Astrocyte of the hippocampus (primary cell): ENCODE data around the gene PWWP2B.

Experiments
- DNase-seq: peaks from one replicate; pipeline ENCODE4 v3.0.0; 2011; ENCODE audit warnings: low read depth, low spot score

Gene PWWP2B

DNA sequence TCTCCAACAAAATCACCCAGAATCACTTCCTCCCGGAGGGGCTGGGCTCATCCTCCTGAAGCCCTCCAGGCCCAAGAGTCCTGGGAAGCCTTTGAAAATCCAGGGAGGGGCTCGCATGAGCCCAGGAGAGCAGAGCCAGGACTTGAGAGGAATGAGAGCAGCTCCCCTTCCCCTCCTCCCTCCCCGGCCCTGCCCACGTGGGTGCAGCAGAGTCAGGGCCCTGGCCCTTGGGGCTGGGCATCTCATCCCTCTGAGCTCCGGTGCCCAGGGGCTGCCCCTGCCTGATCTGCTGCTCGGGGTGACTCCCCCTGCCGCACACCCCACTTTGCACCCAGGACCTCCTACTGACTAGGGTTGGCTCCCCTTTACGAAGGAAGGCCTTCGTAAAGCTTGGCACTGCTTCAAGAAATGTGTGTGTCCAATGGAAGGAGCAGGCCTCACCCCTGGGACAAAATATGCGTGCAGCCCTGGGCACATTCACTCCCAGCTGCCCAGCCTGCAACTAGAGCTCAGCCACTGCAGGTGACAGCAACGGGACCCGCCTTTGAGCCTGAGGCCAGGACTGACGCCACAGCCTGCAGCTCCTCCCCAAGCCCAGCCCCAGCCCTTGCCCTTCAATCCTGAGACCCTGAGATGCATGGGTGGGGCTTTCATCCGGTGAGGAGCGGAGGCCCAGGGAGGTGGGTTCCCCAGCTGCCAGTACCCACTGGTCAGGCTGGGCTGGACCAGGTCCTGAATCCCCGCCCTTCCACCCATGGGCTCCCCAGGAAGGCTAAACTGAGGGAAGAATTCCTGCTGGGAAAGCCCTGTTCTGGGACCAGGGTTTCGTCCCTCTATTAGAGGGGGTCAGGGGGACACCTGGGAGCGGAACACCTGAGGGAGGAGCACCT lies 21.8 kb downstream of the PWWP2B start:
- DNase-seq: peak; percentile 11

DNA sequence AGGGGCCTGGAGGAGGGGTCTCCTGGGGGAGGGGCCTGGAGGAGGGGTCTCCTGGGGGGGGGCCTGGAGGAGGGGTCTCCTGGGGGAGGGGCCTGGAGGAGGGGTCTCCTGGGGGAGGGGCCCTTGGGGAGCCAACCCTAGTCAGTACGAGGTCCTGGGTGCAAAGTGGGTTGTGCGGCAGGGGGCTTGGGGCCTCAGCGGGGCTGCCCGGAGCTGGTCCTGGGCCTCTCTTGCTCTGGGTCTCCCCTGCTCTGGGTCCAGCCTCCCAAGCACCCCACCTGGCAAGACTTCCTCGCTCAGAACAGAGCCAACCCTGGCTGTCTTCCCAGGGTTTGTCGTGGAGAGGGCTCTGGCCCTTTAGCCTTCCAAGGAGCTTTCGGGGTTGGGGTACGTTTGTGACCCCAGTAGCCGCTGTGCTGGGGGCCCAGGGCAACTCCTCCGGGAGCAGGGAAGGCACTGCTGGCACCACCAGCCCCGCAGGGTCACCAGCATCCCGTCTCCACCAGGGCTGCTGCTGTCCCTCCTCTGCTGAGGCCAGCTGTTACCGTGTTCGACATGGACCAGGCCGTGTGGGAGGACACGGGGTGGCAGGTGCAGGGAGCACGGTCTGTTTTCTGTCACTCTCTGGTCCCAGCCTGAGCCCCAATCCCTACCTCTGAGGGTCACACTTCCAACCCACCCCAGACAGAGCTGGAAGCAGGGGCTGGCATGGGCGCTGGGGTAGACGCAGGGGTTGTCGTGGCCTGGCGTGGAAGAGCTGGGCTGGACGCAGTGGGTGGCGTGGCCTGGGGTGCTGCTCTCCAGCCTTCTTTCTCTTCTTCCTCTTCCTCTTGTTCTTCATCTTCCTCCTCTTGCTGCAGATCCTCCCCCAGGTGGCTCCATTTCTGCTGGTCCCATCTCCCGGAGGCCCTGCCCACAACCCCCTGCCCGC lies 22.8 kb downstream of the PWWP2B start:
- DNase-seq: no peak

DNA sequence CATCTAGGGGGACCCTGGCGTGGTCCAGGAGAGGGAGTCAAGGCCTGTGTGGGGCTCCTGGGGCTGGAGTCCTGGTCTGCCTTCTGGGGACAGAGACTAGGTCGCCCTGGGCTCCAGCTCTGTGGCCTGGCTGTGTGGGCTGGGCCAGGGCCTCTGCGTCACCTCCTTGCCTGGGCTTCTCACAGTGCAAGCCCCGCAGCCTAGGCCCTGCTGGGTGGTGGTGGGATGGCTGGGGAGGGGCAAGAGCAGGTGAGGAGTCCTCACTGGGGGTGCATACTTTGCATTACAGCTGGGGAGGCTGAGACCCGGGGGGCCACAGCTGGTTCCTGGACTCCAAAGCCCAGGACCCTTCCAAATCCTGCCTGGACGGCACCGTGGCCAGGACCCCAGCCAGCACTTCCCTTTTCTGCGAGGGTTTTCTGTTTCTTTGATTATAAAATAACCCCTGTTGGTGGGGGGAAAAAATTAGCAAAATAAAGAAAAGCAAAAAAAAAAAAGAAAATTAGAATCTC lies 23.5 kb downstream of the PWWP2B start:
- no peak for DNase-seq

DNA sequence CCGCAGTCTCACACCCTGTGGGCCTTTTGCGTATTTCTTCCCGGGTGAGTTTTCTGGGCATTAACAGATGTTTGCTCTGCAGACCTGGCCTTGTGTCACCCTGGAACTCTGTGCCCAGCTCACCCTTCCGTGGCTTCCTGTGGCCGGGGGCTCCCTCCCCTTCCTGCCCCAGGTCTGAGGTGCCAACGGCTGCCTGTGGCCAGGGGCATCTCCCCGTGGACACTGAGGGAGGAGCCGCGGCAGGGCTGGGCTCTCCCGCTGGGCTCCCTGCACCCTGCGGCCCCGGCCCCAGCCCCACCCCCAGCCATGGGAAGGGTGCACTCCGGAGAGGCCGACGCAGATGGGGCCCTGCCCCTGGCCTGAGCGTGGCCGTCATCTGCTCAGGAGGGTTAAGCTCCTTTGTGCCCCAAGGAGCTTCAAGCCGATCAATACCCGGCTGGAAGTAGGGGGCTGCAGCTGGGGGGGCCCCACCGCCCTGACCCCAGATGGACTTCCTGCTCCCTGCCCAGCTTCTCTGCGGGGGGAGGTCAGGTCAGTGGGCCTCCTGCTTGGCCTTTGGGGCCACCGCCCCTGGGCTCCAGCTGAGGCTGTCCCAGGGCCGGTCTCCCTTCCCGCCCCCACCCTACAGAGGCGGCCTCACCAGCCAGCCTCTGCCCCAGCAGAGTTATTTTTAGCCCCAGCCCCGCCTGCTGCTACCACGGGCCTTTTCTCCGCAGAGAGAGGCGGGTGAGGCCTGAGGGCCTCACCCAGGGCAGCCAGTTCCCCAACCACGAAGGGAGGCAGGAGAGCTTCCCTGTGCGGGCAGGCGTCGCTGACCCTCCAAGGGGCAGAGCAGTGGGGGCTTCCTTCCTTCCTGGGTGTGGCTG lies 24.2 kb downstream of the PWWP2B start:
- peak; percentile 61 for DNase-seq

DNA sequence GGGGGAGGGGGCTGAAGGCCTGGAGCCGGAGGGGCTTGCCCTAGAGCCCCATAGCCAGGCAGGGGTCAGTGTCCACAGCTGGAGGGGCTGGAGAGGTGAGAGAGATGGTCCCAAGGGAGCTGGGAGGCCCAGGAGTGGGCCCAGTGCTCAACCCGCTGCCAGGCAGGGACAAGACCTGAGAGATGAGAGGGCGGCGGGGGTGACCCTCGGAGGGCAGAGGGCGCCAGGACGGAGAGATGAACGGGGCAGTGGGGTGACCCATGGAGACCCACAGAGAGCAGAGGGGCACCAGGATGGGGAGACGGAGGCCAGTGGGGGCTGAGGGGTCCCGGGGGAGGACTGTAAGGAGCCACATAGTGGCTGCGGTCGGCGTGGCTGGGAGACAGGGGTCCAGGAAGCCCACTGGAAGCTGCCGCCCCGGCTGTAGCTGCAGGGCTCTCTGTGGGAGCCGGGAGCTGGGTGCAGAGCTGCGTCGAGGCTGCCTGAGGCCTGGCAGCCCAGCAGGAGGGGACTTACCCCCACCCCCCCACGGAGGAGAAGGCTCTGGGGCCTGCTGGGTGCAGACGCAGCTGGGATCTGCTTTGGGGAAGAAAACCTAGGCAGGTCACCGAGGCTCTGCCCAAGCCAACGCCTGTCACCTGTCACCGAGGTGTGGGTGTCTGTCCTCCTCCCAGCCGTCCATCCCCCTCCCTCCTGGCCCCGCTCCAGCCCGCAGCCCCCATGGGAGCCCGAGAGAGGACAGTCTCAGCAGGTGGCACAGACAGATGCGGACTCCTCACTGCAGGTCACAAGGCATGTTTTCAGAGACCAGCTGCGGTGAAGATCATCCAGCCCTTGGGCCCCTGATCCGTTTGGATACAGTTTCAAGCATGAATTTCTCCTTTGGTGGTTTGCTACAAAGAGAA lies 25.1 kb downstream of the PWWP2B start:
- no peak for DNase-seq

DNA sequence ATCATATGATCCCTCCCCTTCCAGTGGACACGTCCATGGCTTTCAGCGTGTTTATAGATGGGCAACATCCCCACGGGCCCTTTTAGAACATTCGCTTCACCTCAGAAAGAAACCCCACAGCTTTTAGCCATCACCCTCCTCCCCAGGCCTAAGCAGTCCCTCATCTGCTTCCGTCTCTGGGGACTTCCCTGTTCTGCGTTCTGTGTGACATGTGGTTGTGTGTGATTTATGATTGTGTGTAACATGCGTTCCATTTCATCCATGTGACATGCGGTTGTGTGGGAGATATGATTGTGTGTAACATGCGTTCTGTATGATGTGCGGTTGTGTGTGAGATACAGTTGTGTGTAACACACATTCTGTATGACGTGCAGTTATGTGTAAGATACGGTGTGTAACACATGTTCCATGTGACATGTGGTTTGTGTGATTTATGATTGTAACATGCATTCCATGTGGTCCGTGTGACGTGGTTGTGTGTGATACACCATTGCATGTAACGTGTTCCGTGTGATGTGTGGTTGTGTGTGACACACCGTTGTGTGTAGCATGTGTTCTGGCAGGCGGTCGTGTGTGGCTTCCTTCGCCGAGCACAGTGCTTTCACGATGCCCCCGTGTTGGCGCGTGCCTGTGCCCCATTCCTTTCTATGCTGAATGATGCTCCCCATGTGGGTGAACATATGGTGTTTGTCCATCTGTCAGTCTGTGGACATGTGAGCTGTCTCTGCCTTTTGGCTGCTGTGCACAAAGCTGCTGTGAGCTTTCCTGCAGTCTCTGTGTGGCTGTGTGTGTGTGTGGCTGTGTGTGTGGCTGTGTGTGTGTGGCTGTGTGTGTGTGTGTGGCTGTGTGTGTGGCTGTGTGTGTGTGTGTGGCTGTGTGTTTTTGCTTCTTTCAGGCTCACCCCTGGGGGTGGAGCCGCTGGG lies 26.2 kb downstream of the PWWP2B start:
- DNase-seq: no peak

DNA sequence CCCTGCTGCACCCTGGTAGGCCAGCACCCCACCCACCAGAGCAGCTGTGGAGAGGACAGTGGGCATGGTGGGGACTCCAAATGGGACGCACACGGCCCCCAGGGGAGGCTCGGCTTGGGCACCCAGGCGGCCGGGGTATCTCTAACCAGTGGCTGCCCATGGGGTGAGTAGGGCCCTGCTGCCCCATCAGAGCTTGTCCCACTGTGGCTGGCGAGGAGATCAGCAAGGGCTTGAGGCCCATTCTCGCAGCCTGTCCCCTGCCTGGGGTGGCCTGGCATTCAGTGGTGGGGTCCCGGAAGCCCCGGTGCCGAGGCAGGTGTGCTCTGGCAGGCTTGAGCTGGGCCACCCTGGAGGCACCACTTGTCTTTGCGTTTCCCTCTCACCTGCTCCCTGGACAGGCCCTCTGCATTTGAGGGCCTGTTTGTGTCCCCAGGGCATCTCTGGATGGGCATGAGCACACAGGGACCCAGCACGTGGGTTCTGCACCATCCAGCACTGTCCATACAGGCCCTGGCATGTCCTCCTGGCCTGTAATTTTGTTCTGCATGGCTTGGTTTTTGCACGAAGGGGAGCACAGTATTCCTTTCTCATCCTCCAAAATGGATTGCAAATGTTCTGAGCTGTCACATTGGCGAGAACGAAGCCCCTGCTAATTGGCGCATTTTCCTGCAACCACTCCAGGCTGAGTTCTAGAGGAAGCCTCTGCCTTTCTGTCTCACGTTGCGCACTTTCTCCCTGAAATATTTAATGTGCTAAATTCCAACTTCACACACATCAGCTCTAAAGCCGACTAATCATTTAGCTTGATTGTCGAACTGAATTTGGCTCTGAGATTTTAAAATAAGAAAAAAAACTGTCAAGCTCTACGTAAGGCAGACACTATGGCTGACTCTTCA lies 27.2 kb downstream of the PWWP2B start:
- no peak for DNase-seq

DNA sequence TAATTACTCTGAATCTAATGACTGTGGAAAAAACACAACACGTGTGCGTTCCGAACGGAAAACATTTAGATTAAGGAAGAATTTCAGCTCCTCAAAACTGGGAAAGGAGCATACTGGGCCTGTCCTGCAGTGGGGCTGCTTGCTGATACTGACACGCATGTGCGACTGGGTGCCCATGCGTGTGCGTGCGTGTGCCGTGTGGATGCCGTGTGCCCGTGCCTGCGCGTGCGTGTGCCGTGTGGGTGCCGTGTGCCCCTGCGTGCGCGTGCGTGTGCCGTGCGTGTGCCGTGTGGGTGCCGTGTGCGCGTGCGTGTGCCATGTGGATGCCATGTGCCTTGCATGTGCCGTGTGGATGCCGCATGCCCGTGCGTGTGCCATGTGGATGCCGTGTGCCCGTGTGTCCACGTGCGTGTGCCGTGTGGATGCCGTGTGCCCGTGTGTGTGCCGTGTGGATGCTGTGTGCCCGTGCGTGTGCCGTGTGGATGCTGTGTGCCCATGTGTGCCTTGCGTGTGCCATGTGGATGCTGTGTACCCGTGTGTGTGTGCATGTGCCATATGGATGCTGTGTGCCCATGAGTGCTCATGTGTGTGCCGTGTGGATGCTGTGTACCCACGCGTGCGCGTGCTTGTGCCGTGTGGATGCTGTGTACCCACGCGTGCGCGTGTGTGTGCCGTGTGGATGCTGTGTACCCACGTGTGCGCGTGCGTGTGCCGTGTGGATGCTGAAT lies 28.2 kb downstream of the PWWP2B start:
- DNase-seq: no peak

DNA sequence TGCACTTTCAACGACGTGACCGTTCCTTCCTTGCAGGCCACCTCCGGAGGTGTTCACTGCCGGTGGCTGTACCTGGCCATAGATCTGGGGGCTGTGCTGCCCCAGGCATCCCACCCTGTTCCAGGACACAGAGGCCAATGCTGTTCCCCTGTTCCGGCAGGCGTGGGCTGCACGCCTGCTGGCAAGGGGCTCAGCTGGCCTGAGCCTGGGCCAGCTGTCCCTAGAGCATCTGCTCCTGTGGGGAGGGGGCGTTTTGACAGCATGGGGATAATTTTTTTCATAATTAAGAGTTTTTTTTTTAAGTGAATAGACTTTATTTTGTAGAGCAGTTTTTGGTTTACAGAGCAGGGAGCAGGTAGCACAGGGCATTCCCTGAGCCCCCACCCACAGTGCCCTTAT lies 28.8 kb downstream of the PWWP2B start:
- DNase-seq: no peak

DNA sequence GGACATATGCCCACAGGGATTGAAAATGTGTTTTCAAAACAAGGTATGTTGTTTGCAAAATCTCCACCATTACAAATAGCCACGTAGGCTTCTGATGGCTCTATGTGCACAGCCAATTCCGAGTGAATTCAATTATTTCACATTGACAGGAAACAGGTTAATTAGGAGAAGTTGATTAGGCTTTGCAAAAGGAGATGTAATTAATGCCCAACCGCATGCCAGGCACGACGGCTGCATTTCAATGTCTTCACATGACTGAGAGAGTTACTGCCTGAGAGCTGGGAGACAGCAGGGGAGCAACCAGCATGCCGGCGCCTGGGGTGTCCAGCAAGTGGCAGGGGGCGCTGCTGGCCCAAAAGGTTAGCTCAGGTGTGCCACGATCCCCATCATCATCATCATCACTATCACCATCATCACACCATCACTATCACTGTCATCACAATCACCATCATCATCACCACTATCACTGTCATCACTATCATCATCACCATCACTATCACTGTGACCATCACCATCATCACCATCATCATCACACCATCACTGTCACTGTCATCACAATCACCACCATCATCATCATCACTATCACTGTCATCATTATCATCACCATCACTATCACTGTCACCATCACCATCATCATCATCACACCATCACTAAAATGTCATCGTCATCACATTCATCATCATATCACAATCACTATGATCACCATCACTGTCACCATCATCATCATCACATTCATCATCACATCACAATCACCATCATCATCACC lies 30.2 kb downstream of the PWWP2B start:
- no peak for DNase-seq

DNA sequence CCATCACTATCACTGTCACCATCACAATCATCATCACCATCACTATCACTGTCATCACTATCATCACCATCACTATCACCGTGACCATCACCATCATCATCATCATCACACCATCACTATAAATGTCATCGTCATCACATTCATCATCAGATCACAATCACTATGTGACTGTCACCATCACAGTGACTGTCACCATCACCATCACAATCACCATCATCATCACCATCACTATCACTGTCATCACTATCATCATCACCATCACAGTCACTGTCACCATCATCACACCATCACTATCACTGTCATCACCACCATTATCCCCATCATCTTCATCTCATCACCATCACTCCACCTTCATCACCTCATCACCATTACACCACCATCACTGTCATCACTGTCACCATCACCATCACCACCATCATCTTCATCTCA lies 31.0 kb downstream of the PWWP2B start:
- no peak for DNase-seq

DNA sequence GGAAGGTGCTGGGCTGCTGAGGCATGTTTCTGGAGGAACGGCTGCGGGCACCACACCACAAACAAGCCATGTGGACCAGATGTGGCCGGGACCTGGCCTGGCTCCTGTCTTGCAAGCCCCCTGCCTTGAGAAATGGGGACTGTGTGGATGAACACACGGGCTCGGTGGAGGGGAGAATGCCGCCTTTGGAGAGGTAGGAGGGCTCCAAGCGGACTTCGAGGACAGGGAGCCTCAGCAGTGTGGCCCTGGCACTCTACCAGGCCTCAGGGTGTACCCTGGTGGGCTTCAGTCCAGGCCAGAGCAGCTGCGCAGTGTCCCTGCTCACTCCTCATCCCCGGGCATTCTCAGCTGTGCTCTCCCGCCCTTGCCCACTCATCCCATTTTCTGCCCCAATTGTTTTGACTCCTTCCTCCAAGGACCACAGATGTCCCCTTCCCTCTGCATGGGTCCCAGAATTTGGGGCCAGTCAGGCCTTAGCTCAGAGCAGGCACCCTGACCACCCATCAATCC lies 31.5 kb downstream of the PWWP2B start:
- DNase-seq: no peak

DNA sequence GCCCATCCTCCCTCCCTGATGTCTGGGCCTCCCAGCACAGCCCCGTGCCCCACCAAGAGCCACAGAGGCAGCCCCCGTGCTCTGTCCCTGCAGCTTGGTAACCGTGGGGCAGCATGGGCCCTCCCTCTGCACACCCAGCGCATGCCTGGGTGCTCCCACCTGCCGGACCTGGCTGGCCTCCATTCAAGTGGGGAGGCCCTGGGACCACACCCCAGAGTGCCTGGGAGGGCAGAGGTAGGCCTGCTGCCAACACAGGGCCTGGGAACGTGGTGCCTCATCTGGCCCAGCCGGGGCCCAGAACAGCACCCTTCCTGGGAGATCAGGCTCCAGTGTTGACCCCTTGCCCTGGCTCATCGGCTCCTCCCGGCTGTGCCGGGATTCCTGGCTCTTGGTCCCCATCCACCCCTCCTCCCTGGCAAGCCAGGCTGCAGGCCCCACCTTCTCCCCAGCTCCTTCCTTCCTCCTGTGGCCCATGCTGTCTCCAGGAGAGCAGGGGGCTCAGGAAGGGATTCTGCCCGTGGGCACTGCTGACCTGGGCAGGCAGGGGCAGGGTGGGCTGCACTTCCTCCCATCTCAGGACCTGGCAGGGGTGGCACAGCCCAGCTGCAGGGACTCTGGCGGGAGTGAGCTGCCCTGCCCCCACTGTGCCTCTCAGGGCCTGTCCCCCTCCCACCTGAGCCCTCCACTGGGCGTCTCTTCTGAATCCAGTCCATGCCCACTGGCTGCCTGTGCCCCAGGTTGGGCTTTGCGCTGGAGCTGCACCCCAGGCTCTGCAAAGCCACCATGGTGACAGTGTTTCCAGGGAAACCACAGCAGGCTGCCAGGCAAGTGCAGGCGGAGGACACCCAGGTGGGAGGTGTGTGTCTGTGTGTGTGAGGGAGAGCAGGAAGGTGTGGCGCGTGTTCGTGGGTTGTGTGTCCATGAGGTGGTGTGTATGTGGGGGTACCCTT lies 32.6 kb downstream of the PWWP2B start:
- DNase-seq: no peak

DNA sequence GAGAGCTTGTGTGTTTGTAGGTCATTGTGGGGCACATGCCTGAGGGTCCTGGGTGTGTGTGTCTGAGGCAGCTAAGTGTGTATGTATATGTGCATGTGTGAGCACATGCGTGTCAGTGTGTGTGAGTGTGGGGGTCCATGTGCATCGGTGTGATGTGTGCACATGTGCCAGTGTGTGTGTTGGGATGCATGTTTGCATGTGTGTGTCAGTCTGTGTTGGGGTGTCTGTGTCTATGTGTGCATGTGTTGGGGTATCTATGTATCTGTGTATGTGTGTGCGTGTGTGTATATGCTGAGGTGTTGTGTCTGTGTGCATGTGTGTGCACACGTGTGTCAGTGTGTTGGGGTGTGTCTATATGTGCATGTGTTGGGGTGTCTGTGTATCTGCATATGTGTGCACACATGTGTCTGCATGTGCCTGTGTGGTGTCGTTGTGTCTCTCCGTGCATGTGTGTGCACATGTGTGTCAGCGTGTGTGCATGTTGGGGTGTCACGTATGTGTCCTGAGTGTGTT lies 33.3 kb downstream of the PWWP2B start:
- no peak for DNase-seq

DNA sequence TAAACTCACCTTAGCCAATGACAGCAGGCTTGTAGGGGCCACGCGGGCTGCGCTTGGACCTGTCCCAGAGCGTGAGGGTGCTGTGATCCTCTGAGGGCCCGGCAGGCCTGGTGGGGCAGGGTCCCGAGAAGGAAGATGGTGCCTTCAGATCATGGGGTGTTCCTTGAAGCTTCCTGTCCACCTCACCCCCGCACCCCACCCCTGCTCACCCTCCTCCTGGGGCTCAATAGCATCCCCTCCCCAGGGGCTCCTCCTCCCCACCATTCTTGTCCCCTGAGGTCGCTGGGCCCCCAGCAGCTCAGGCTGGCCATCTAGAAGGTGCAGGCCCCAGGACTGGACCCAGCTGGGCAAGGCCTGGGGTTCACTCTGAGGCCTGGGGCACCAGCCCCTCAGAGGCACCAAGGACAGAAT lies 33.9 kb downstream of the PWWP2B start:
- no peak for DNase-seq
